ENCODE measurements around the gene SLC6A17.

The SLC6A17 gene

DNA sequence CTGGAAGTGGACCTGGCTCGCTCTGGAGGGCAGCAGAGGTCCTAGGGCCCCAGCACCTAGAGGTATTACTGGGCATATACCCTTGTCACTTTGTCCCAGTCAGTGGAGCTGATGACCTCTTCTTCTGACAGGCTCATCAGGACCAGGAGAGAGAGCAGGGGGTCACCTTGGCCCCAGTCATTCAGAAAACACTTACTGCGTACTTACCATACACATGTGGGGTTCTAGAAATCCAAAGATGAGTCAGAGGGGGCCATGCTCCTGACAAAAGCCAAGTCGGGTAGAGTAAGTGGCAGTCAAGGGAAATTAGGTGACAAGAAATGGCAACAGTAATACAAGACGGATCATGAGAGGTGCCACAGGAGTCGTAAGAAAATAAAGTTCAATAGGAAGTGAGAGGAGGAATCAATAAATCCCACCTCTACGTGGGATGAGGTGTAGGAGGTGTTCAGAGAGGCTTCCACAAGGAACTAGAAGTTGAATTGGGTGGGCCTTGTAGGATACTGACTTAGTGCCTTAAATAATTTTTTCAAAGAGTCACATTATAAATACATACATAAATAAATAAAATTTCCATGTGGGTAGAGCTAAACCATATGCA lies 66.7 kb downstream of the SLC6A17 start:
- H3K36me3 ChIP-seq (ENCODE audit: control insufficient read depth in 2 of 2, insufficient read depth in 2 of 2, low read length in 2 of 2) = no peaks in the 10 kb centered on the region
- no peaks in the 10 kb centered on the region for H3K27me3 ChIP-seq (ENCODE audit: control insufficient read depth in 2 of 2, insufficient read depth in 2 of 2, low read length in 2 of 2)
- peaks cover 0 to 8% of the 10 kb centered on the region in 2 donors for H3K4me1 ChIP-seq (ENCODE audit: control insufficient read depth in 2 of 2, insufficient read depth in 2 of 2, low read length in 2 of 2)
- no peak overlapping the region for H3K4me3 ChIP-seq (ENCODE audit: low read length in 2 of 2)
- no peaks in the 10 kb centered on the region for H3K9me3 ChIP-seq (ENCODE audit: control insufficient read depth in 2 of 2, low read length in 2 of 2)
- no peak overlapping the region for H3K9ac ChIP-seq (ENCODE audit: low read depth in 1 of 2, low read length in 2 of 2)
- no peak overlapping the region for H3K27ac ChIP-seq (ENCODE audit: low read depth in 2 of 2, low read length in 2 of 2)

DNA sequence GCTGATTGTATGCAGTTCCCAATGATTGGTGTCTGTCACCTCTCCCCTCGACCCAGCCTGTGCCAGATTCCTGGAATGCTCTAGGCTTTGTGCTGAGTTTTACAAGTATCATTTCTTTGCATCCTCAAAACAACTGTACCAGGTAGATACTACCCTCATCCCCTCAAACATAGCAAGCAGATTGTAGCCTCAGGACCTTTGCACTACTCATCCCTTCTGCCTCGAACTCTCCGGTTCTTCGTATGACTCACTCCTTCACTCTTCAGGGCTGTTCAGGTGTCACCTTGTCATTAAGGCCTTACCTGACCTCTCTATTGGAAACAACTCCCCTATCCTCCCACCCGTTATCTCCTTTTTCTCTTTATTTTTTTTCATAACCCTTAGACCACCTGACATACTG lies 67.8 kb downstream of the SLC6A17 start:
- Histone ChIP-seq H3K9ac (ENCODE audit: low read depth in 1 of 2, low read length in 2 of 2) (no peak overlapping the region), H3K27ac (ENCODE audit: low read depth in 2 of 2, low read length in 2 of 2) (no peak overlapping the region), H3K27me3 (ENCODE audit: control insufficient read depth in 2 of 2, insufficient read depth in 2 of 2, low read length in 2 of 2) (no peaks in the 10 kb centered on the region), H3K4me3 (ENCODE audit: low read length in 2 of 2) (no peak overlapping the region), H3K36me3 (ENCODE audit: control insufficient read depth in 2 of 2, insufficient read depth in 2 of 2, low read length in 2 of 2) (peaks cover 0 to 2% of the 10 kb centered on the region in 2 donors), H3K9me3 (ENCODE audit: control insufficient read depth in 2 of 2, low read length in 2 of 2) (no peaks in the 10 kb centered on the region), H3K4me1 (ENCODE audit: control insufficient read depth in 2 of 2, insufficient read depth in 2 of 2, low read length in 2 of 2) (peaks cover 0 to 3% of the 10 kb centered on the region in 2 donors)

DNA sequence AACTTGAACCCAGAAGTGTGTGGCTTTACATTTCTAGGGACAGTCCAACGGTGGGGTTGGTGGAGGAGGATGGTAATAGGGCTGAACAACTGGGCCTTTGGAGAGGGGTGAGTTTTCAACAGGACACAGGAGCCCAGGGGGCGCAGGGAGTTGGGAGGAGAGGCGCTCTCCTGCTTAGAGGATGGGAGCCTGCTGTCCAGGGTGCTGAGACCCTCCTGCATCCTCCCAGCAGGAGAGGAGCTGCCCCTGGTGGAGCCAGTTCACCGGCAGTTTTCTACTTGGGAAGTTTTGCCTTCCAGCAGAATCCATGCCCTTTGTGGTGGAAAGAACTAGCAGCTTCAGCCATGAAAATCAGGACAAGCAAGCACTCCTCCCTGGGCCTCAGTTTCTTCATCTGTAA lies 68.4 kb downstream of the SLC6A17 start:
- Histone ChIP-seq H3K4me3 (ENCODE audit: low read length in 2 of 2) (no peak overlapping the region), H3K36me3 (ENCODE audit: control insufficient read depth in 2 of 2, insufficient read depth in 2 of 2, low read length in 2 of 2) (peaks cover 0 to 2% of the 10 kb centered on the region in 2 donors), H3K27me3 (ENCODE audit: control insufficient read depth in 2 of 2, insufficient read depth in 2 of 2, low read length in 2 of 2) (no peaks in the 10 kb centered on the region), H3K4me1 (ENCODE audit: control insufficient read depth in 2 of 2, insufficient read depth in 2 of 2, low read length in 2 of 2) (peaks cover 0 to 3% of the 10 kb centered on the region in 2 donors), H3K9ac (ENCODE audit: low read depth in 1 of 2, low read length in 2 of 2) (no peak overlapping the region), H3K27ac (ENCODE audit: low read depth in 2 of 2, low read length in 2 of 2) (no peak overlapping the region), H3K9me3 (ENCODE audit: control insufficient read depth in 2 of 2, low read length in 2 of 2) (no peaks in the 10 kb centered on the region)

DNA sequence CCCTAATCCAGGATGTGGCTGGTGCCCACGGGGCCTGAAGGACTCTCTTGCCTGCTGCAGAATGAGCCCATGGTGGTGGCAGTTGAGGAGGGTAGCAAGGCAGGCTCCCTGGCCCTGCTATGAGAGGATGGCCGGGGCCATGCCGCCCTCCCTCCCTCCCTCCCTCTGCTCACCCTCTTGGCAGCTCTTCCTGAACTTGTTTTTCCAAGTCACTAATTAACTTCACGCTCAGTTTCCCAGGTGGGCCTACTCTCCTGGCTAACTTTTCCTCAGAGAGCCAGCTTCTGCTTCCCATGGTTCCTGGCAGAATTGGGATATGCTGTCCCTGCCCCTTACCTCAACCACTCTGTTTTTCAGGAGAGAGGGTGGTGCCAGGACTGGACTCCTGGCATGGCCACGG lies 70.0 kb downstream of the SLC6A17 start:
- peaks cover 0 to 2% of the 10 kb centered on the region in 2 donors for H3K36me3 ChIP-seq (ENCODE audit: control insufficient read depth in 2 of 2, insufficient read depth in 2 of 2, low read length in 2 of 2)
- H3K4me3 ChIP-seq (ENCODE audit: low read length in 2 of 2) = no peak overlapping the region
- no peaks in the 10 kb centered on the region for H3K9me3 ChIP-seq (ENCODE audit: control insufficient read depth in 2 of 2, low read length in 2 of 2)
- H3K27ac ChIP-seq (ENCODE audit: low read depth in 2 of 2, low read length in 2 of 2) = no peak overlapping the region
- no peaks in the 10 kb centered on the region for H3K4me1 ChIP-seq (ENCODE audit: control insufficient read depth in 2 of 2, insufficient read depth in 2 of 2, low read length in 2 of 2)
- H3K27me3 ChIP-seq (ENCODE audit: control insufficient read depth in 2 of 2, insufficient read depth in 2 of 2, low read length in 2 of 2) = no peaks in the 10 kb centered on the region
- no peak overlapping the region for H3K9ac ChIP-seq (ENCODE audit: low read depth in 1 of 2, low read length in 2 of 2)

DNA sequence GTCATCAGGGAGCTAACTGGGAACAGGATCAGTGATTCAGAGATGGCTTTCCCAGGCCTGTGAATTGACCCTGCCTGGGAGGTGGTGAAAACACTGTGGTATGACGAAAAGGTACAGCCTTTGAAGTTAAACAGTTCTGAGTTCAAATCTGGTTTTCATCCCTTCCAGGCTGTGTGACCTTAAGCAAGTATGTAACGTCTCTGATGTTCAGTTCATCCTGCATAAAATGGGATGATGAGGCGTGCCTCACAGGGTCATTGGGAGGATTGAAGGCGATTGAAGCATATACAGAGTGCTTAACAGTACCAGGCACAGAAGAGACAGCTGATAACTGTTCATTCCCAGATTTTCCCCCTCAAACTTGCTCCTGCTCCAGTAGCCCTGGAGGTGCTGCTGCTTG lies 70.8 kb downstream of the SLC6A17 start:
- H3K4me3 ChIP-seq (ENCODE audit: low read length in 2 of 2) = no peak overlapping the region
- H3K9ac ChIP-seq (ENCODE audit: low read depth in 1 of 2, low read length in 2 of 2) = no peak overlapping the region
- no peaks in the 10 kb centered on the region for H3K9me3 ChIP-seq (ENCODE audit: control insufficient read depth in 2 of 2, low read length in 2 of 2)
- no peaks in the 10 kb centered on the region for H3K27me3 ChIP-seq (ENCODE audit: control insufficient read depth in 2 of 2, insufficient read depth in 2 of 2, low read length in 2 of 2)
- H3K27ac ChIP-seq (ENCODE audit: low read depth in 2 of 2, low read length in 2 of 2) = no peak overlapping the region
- H3K4me1 ChIP-seq (ENCODE audit: control insufficient read depth in 2 of 2, insufficient read depth in 2 of 2, low read length in 2 of 2) = no peaks in the 10 kb centered on the region
- peaks cover 0 to 2% of the 10 kb centered on the region in 2 donors for H3K36me3 ChIP-seq (ENCODE audit: control insufficient read depth in 2 of 2, insufficient read depth in 2 of 2, low read length in 2 of 2)

DNA sequence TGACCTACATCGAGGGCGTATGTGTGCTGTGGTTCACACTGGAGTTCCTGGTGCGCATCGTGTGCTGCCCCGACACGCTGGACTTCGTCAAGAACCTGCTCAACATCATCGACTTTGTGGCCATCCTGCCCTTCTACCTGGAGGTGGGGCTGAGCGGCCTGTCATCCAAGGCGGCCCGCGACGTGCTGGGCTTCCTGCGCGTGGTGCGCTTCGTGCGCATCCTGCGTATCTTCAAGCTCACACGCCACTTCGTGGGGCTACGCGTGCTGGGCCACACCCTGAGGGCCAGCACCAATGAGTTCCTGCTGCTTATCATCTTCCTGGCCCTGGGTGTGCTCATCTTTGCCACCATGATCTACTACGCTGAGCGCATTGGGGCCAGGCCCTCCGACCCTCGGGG lies 72.8 kb downstream of the SLC6A17 start:
- Histone ChIP-seq H3K4me1 (ENCODE audit: control insufficient read depth in 2 of 2, insufficient read depth in 2 of 2, low read length in 2 of 2) (no peaks in the 10 kb centered on the region), H3K9me3 (ENCODE audit: control insufficient read depth in 2 of 2, low read length in 2 of 2) (no peaks in the 10 kb centered on the region), H3K27ac (ENCODE audit: low read depth in 2 of 2, low read length in 2 of 2) (no peak overlapping the region), H3K9ac (ENCODE audit: low read depth in 1 of 2, low read length in 2 of 2) (no peak overlapping the region), H3K27me3 (ENCODE audit: control insufficient read depth in 2 of 2, insufficient read depth in 2 of 2, low read length in 2 of 2) (no peaks in the 10 kb centered on the region), H3K4me3 (ENCODE audit: low read length in 2 of 2) (no peak overlapping the region), H3K36me3 (ENCODE audit: control insufficient read depth in 2 of 2, insufficient read depth in 2 of 2, low read length in 2 of 2) (peaks cover 0 to 8% of the 10 kb centered on the region in 2 donors)

DNA sequence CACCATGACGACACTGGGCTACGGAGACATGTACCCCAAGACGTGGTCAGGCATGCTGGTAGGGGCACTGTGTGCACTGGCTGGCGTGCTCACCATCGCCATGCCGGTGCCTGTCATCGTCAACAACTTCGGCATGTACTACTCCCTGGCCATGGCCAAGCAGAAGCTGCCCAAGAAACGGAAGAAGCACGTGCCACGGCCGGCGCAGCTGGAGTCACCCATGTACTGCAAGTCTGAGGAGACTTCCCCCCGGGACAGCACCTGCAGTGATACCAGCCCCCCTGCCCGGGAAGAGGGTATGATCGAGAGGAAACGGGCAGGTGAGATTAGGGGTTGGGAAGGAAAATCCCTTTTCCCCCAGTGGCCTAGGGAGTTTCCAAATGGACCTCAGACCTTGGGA lies 73.3 kb downstream of the SLC6A17 start:
- H3K4me3 ChIP-seq (ENCODE audit: low read length in 2 of 2) = no peak overlapping the region
- peaks cover 0 to 8% of the 10 kb centered on the region in 2 donors for H3K36me3 ChIP-seq (ENCODE audit: control insufficient read depth in 2 of 2, insufficient read depth in 2 of 2, low read length in 2 of 2)
- no peaks in the 10 kb centered on the region for H3K27me3 ChIP-seq (ENCODE audit: control insufficient read depth in 2 of 2, insufficient read depth in 2 of 2, low read length in 2 of 2)
- no peaks in the 10 kb centered on the region for H3K4me1 ChIP-seq (ENCODE audit: control insufficient read depth in 2 of 2, insufficient read depth in 2 of 2, low read length in 2 of 2)
- no peak overlapping the region for H3K27ac ChIP-seq (ENCODE audit: low read depth in 2 of 2, low read length in 2 of 2)
- H3K9me3 ChIP-seq (ENCODE audit: control insufficient read depth in 2 of 2, low read length in 2 of 2) = no peaks in the 10 kb centered on the region
- no peak overlapping the region for H3K9ac ChIP-seq (ENCODE audit: low read depth in 1 of 2, low read length in 2 of 2)

DNA sequence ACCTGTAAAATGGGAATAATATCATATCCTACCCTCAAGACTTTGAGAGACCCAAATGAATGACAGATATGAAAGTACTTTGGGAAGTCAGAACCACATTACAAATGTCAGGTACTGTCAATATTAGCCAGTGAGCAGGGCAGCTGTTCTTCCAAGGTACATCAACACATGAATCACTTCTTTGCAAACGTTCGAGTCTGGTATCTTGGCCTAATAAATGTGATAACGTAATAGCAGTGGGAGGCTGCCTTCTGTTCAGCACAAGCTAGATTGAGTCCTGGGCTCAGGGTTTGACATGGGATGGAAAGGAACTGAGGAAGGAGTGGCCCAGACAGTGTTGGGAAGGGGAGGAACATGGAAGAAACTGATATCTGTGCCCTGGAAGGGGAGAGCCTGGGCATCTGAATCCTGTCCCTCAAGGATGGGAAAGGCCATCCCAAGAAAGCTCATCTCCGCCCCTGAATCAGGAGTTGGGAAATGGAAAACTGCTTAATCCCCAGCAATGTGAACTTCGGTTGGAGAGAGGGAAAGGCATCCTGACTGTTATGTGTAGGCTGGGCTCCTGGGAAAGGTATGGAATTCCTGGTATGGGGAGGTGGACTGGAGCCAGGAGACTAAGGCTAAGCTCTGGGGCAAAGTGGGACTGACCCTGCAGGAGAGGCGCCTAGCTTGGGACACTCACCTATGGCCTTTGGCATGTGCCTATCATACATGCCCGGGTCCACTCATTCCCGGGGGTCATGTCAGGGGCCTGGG lies 74.1 kb downstream of the SLC6A17 start:
- H3K4me3 ChIP-seq (ENCODE audit: low read length in 2 of 2) = no peak overlapping the region
- no peak overlapping the region for H3K27ac ChIP-seq (ENCODE audit: low read depth in 2 of 2, low read length in 2 of 2)
- H3K9ac ChIP-seq (ENCODE audit: low read depth in 1 of 2, low read length in 2 of 2) = no peak overlapping the region
- no peaks in the 10 kb centered on the region for H3K9me3 ChIP-seq (ENCODE audit: control insufficient read depth in 2 of 2, low read length in 2 of 2)
- H3K27me3 ChIP-seq (ENCODE audit: control insufficient read depth in 2 of 2, insufficient read depth in 2 of 2, low read length in 2 of 2) = no peaks in the 10 kb centered on the region
- peaks cover 0 to 8% of the 10 kb centered on the region in 2 donors for H3K36me3 ChIP-seq (ENCODE audit: control insufficient read depth in 2 of 2, insufficient read depth in 2 of 2, low read length in 2 of 2)
- no peaks in the 10 kb centered on the region for H3K4me1 ChIP-seq (ENCODE audit: control insufficient read depth in 2 of 2, insufficient read depth in 2 of 2, low read length in 2 of 2)

DNA sequence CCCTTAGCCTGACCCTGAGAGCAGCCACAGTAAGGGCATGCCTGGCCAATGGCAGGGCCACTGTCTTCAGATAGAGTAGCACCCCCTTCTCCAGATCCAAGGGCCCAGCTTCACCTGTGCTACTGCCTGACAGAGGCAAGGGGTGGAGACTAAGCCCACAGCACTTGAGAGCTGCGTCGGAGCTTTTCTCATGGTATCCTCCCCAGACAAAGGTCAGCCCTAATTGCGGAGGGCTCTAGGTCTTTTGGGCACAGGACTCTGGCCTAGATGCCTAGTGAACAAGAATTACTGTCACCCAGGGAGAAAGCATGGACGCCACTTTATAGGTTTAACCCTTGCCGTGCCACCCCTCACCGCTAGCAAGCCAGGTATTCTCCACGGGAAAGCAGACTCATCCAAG lies 74.9 kb downstream of the SLC6A17 start:
- peaks cover 0 to 8% of the 10 kb centered on the region in 2 donors for H3K36me3 ChIP-seq (ENCODE audit: control insufficient read depth in 2 of 2, insufficient read depth in 2 of 2, low read length in 2 of 2)
- no peaks in the 10 kb centered on the region for H3K4me1 ChIP-seq (ENCODE audit: control insufficient read depth in 2 of 2, insufficient read depth in 2 of 2, low read length in 2 of 2)
- no peaks in the 10 kb centered on the region for H3K9me3 ChIP-seq (ENCODE audit: control insufficient read depth in 2 of 2, low read length in 2 of 2)
- H3K27me3 ChIP-seq (ENCODE audit: control insufficient read depth in 2 of 2, insufficient read depth in 2 of 2, low read length in 2 of 2) = no peaks in the 10 kb centered on the region
- H3K27ac ChIP-seq (ENCODE audit: low read depth in 2 of 2, low read length in 2 of 2) = no peak overlapping the region
- H3K4me3 ChIP-seq (ENCODE audit: low read length in 2 of 2) = no peak overlapping the region
- H3K9ac ChIP-seq (ENCODE audit: low read depth in 1 of 2, low read length in 2 of 2) = no peak overlapping the region

DNA sequence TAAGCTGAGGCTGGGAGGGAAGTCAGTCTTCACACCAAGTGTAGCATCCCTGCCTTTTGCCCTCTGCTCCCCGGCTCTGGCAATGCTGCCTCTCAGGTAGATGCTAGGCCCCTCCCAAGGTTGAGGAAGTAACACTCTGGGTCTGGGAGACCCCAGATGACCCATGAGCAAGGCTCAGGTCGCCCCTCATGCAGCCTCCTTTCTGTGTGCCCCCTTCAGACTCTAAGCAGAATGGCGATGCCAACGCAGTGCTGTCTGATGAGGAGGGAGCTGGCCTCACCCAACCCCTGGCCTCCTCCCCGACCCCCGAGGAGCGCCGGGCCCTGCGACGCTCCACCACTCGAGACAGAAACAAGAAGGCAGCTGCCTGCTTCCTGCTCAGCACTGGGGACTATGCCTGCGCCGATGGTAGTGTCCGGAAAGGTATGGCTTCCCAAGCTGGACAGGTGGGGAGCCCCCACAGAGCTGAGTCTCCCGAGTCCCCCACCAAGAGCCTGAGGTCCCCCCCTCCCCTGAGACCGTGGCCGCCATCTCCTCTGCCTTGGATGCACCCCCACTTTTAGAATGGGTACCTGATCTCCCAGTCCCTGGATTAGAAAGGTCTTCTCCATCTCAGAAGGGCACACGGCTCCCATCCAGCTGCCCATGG lies 75.6 kb downstream of the SLC6A17 start:
- Histone ChIP-seq H3K9ac (ENCODE audit: low read depth in 1 of 2, low read length in 2 of 2) (no peak overlapping the region), H3K27ac (ENCODE audit: low read depth in 2 of 2, low read length in 2 of 2) (no peak overlapping the region), H3K9me3 (ENCODE audit: control insufficient read depth in 2 of 2, low read length in 2 of 2) (no peaks in the 10 kb centered on the region), H3K27me3 (ENCODE audit: control insufficient read depth in 2 of 2, insufficient read depth in 2 of 2, low read length in 2 of 2) (no peaks in the 10 kb centered on the region), H3K4me3 (ENCODE audit: low read length in 2 of 2) (no peak overlapping the region), H3K4me1 (ENCODE audit: control insufficient read depth in 2 of 2, insufficient read depth in 2 of 2, low read length in 2 of 2) (no peaks in the 10 kb centered on the region), H3K36me3 (ENCODE audit: control insufficient read depth in 2 of 2, insufficient read depth in 2 of 2, low read length in 2 of 2) (peaks cover 0 to 8% of the 10 kb centered on the region in 2 donors)

All from mucosa of rectum (tissue), 2 donors.